Mesodermal cell (in vitro differentiated cells): ENCODE results near the gene RBM18.

ENCODE experiments used
- H3K27ac ChIP-seq: 2 replicates; pipeline ENCODE4 v1.7.0; 2013; ENCODE audit warnings: mild to moderate bottlenecking, low read depth, low read length, moderate library complexity; ENCODE audit not compliant: severe bottlenecking
- H3K36me3 ChIP-seq: 2 replicates; pipeline ENCODE4 v1.7.1; 2013; ENCODE audit warnings: mild to moderate bottlenecking, low read length, moderate library complexity; ENCODE audit not compliant: control insufficient read depth, insufficient read depth
- H3K4me1 ChIP-seq: one replicate; pipeline ENCODE4 v1.7.1; 2013; ENCODE audit warnings: mild to moderate bottlenecking, low read length; ENCODE audit not compliant: insufficient read depth, control insufficient read depth, poor library complexity, severe bottlenecking
- H3K4me3 ChIP-seq: 2 replicates; pipeline ENCODE4 v1.7.0; 2013; ENCODE audit warnings: low read length, control low read depth, mild to moderate bottlenecking; ENCODE audit not compliant: insufficient read depth, poor library complexity, severe bottlenecking; ENCODE audit errors: extremely low read depth
- H3K9me3 ChIP-seq: 2 replicates; pipeline ENCODE4 v1.7.1; 2013; ENCODE audit warnings: mild to moderate bottlenecking, low read length, moderate library complexity; ENCODE audit not compliant: control insufficient read depth
- WGBS, 2 experiments: methylation state at CpG; one replicate each; pipeline ENCODE4 v1.1.5; 2013; ENCODE audit warnings: missing lambda C conversion rate in 2 of 2; ENCODE audit not compliant: insufficient coverage in 2 of 2; 5-methylcytosine and 5-hydroxymethylcytosine counted together

RBM18 gene

DNA sequence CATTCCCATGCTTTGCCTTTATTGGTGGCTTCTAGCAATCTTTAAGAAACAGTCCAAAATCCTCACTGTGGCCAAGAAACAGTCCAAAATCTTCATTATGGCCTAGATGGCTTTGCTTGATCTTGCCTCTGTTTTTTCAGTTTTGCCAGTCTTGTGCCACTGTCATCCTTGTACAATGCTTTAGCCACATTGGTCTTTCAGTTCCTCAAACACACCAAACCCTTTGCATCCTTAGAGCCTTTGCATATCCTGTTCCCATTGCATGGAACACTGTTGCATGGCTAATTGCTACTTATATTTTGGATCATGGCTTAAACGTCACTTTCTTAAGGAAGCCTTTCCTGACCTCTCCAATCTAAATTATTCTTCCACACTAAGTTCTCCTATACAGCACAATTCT lies 22.1 kb upstream of the RBM18 start:
- no peak overlapping the region for H3K4me3 ChIP-seq
- peaks cover 83% of the 10 kb centered on the region for H3K36me3 ChIP-seq
- 100% methylated on average over 1 of the region's 1 CpG; no CpG with 5 or more reads in 1 of the 2 experiments for WGBS, 2 experiments
- H3K9me3 ChIP-seq, result no peaks in the 10 kb centered on the region
- no peaks in the 10 kb centered on the region for H3K4me1 ChIP-seq
- H3K27ac ChIP-seq, result no peak overlapping the region

DNA sequence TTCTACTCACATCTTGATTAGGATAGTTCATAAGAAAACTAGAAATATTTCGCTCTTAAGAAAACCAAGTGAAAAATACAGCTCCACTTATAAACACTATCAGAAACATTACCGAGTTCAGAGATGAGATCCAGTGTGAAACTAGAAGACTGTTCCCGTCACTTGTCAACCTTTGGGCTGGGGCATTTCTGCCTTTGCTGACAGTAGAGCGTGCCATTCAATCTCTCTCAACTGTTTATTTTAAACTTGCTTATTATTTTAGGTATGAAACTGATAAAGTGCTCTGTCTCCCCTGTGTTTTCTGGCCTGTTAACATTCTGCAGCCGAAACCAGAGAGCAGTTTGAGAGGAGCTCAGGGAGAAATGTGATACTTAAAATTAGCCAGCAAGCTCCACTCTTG lies 16.7 kb upstream of the RBM18 start:
- 93 to 97% methylated on average over 3 of the region's 5 CpGs for WGBS, 2 experiments
- H3K9me3 ChIP-seq, result peaks cover 13% of the 10 kb centered on the region
- H3K36me3 ChIP-seq, result peaks cover 62% of the 10 kb centered on the region
- H3K4me3 ChIP-seq, result no peak overlapping the region
- H3K4me1 ChIP-seq, result no peaks in the 10 kb centered on the region
- no peak overlapping the region for H3K27ac ChIP-seq

DNA sequence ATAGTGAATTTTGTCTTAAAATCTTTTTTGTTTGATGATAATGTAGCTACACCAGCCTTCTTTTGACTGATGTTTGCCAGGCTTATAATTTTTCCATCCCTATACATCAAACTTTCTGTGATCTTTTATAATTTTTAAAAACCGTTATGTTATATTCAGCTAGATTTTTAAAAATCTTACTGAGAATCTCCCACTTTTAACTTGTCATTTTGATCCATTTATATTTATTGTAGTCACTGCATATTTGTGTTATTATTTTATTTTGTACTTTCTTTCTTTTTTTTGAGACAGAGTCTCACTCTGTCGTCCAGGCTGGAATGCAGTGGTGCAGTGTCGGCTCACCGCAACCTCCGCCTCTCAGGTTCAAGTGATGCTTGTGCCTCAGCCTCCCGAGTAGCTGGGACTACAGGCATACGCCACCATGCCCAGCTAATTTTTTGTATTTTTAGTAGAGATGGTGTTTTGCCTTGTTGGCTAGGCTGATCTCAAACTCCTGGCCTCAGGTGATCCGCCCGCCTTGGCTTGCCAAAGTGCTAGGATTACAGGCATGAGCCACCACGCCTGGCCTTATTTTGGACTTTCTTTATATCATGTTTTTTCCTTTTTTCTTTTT lies 12.8 kb upstream of the RBM18 start:
- no peaks in the 10 kb centered on the region for H3K4me1 ChIP-seq
- peaks cover 22% of the 10 kb centered on the region for H3K9me3 ChIP-seq
- peaks cover 64% of the 10 kb centered on the region for H3K36me3 ChIP-seq
- H3K27ac ChIP-seq, result no peak overlapping the region
- WGBS, 2 experiments, result 95 to 97% methylated on average over 5 to 8 of the region's 10 CpGs
- H3K4me3 ChIP-seq, result no peak overlapping the region

DNA sequence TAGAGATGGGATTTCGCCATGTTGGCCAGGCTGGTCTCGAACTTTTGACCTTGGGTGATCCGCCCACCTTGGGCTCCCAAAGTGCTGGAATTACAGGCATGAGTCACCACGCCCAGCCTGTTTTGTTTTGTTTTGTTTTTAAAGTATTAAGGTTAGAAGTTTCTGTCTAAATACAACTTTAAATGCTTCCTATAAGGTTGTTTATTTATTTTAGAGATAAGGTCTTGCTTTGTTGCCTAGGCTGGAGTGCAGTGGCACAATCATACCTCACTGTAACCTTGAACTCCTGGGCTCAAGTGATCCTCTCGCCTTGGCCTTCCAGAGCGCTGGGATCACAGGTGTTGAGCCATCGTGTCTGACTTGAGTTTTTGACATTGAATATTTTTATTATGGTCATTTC lies 11.5 kb upstream of the RBM18 start:
- no peak overlapping the region for H3K27ac ChIP-seq
- no peaks in the 10 kb centered on the region for H3K4me1 ChIP-seq
- H3K36me3 ChIP-seq, result peaks cover 62% of the 10 kb centered on the region
- H3K9me3 ChIP-seq, result peaks cover 22% of the 10 kb centered on the region
- WGBS, 2 experiments, result 100% methylated on average over 3 of the region's 7 CpGs
- no peak overlapping the region for H3K4me3 ChIP-seq

DNA sequence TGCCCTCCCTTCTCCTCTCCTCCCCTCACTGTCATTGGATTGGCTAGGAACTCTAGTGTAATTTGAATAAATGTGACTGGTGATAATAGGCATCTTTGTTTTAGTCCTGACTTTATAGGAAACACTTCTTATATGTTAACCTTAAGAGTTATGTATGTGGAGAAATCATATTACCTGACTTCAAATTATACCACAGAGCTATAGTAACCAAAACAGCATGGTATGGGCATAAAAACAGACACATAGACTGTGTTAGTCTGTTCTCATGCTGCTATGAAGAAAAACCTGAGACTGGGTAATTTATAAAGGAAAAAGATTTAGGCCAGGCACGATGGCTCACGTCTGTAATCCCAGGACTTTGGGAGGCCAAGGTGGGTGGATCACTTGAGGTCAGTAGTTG lies 9.4 kb upstream of the RBM18 start:
- Histone ChIP-seq H3K4me1 (no peaks in the 10 kb centered on the region), H3K9me3 (peaks cover 22% of the 10 kb centered on the region), H3K4me3 (no peak overlapping the region), H3K36me3 (peaks cover 61% of the 10 kb centered on the region), H3K27ac (no peak overlapping the region)
- 83 to 94% methylated on average over 2 of the region's 2 CpGs for WGBS, 2 experiments

DNA sequence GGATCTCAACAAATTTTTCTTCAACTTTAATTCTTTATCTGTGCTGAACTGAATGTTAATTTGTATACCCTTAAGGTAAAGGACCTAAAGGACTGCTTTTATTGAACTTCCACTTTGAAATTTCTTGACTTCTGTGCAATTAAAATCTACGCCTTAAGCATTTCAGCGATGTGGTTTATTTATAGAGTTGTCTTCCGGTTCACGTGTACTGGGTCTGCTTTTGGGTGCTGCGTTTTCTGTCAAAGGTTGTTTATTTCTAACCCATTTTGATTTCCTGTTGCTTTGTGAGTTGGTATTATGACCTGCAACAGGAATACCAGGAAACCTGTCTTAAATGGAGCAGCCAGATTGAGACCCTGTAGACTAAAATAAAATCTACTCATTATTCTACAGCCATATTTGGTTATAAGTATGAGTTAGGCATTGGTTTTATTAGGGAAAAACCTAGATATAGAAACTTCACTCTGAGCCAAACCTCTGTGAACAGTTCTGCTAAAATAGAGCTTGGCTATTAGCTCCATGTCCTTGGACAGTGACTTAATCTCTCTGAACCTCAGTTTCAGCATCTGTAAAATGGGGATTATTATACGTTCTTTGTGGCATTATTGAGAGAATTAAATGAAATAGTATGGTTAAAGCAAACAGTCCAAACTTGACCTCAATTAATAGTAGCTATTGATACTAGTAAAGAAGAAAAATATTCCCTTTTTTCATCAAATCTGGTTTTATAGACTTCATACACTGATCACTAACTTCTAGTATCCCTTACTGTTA lies 3.6 kb upstream of the RBM18 start:
- Histone ChIP-seq H3K4me1 (peaks cover 9% of the 10 kb centered on the region), H3K9me3 (no peaks in the 10 kb centered on the region), H3K4me3 (no peak overlapping the region), H3K36me3 (peaks cover 29% of the 10 kb centered on the region), H3K27ac (no peak overlapping the region)
- 90 to 98% methylated on average over 2 to 4 of the region's 6 CpGs for WGBS, 2 experiments

DNA sequence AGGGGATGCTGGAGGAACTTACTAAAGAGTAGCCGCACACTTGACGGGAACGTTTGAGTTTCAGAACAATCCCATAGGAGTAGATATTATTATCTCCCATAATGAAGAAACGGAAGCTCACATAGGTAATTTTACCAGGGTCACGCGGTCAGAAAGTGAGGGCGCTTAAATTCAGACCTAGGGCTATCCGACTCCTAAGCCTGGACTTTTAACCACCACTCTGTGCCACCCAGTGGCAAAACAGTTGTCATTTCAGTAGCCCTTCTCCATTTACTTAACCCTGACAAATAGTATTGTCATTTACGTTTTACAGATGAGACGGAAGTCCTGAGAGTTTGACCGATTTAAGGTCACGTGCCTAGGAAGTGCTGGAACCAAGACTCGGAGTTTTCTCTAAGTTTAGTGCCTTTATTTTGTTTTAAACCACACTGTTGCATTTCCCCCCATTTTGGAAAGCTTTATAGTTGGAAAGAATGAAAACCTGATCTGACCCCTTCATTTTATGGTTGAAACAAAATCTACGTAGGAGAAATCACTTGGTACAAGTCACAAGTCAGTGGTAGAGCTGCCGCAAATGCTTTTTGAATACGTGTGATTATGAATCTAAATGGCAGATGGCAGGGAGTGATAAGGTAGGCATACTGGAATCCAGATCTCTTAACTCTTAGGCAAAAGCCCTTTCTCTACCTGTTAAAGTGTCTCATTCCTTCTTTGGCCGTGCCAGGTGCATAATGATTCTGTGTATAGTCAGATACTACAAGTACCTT lies 692 bp upstream of the RBM18 start:
- 18 to 20% methylated on average over 9 to 15 of the region's 17 CpGs for WGBS, 2 experiments
- Histone ChIP-seq H3K4me1 (peaks cover 9% of the 10 kb centered on the region), H3K9me3 (no peaks in the 10 kb centered on the region), H3K4me3 (peak overlapping the region; percentile 84), H3K36me3 (peaks cover 31% of the 10 kb centered on the region), H3K27ac (peak overlapping the region; percentile 96)

DNA sequence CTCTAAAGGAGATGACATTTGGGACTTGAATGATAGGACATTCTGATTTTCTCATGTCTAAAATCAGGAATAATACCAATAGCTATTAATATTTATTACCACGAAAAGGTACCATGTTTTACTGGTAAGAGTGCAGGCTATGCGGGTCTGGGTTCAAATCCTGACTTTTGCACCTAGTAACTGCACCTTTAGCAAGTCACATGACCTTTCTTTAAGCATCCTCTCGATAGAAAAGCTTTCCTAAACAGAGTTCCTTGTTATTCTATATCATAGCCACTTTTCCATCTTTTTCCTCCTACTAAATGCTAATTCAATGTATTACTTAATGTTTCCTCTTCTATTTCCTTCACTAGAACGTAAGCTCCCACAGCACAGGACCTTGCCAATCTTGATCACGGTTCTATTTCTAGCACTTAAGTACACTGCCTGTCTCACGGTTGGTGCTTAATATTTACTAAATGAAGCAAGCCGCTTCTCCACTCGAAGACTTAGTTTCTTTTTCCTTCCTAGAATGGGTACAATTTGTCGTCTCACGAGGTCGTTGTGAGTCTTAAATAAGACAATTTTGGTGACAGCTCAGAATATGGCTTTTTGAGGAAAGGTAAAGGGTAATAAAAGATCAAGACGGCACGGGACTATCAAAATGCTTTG lies 816 bp downstream of the RBM18 start:
- H3K4me1 ChIP-seq, result peaks cover 9% of the 10 kb centered on the region
- no peaks in the 10 kb centered on the region for H3K9me3 ChIP-seq
- peaks cover 44% of the 10 kb centered on the region for H3K36me3 ChIP-seq
- H3K27ac ChIP-seq, result peak overlapping the region; percentile 96
- WGBS, 2 experiments, result 29 to 37% methylated on average over 6 to 13 of the region's 13 CpGs
- H3K4me3 ChIP-seq, result peak overlapping the region; percentile 84

DNA sequence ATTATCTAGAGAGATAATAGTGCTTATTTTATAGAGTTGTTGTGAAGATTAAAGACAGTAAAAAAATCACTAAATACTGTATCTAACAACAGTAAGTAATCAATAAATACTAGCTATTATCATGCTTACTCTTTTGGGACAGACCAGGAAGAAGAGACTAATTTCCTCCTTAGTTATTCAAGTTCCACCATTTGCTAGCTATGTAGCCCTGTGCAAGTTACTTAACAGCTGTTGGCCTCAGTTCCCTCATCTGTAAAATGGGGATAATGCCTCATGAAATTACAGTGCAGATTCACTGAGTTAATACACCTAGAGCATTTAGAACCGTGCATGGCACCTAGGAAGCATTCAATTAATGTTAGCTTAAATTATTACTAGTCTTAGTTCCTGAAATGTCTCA lies 2.6 kb downstream of the RBM18 start:
- H3K27ac ChIP-seq, result no peak overlapping the region
- H3K36me3 ChIP-seq, result peaks cover 51% of the 10 kb centered on the region
- WGBS, 2 experiments, result no CpG with 5 or more reads among the region's 1 CpG

DNA sequence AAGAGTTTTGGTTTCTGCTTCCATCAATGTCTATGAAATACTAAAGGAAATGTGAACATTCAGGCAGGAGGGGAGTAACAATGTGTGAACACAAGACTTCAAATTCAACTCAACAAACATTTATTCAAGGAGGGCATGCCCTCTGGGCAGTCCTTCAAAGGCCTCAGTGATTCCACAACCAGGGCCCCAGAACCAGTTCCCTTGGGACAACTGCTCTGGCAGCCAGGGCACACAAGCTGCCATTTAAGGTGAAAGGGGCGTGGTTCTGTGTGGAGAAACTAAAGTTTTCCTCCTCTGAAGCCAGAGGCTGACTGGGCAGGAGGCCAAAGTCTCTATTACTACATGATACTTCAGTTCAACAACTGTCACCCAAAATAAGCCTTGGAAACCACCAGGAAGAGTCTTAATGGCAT lies 3.2 kb downstream of the RBM18 start:
- no peak overlapping the region for H3K4me3 ChIP-seq
- WGBS, 2 experiments, result no CpG with 5 or more reads among the region's 1 CpG
- H3K4me1 ChIP-seq, result peaks cover 9% of the 10 kb centered on the region
- H3K27ac ChIP-seq, result no peak overlapping the region
- H3K9me3 ChIP-seq, result no peaks in the 10 kb centered on the region
- H3K36me3 ChIP-seq, result peaks cover 54% of the 10 kb centered on the region

More for the DNA sequence above, 2.6 kb downstream of the RBM18 start:
- Histone ChIP-seq H3K9me3 (no peaks in the 10 kb centered on the region), H3K4me1 (peaks cover 9% of the 10 kb centered on the region), H3K4me3 (no peak overlapping the region)
